T follicular helper cell (primary cell): ENCODE measurements around the gene CCDC78.
A peak's percentile ranks its signal among the peaks of the same experiment; 100 is the strongest.

ENCODE experiments used
- DNase-seq: peaks from one replicate; pipeline ENCODE4 v3.0.0-alpha.2; 2020; ENCODE audit warnings: low read depth
- total RNA-seq, 2 experiments: gene quantifications; one replicate each; lab custom pipeline; 2026; lab: John Stamatoyannopoulos, UW

Gene CCDC78
- total RNA-seq = 2.1 to 5.8 reads per million in 2 experiments

GRCh38 chr16:726438-727290 is at the start of gene CCDC78, which contains the start of gene HAGHL:
Gene CCDC78 (minus strand): TSS chr16:726443. CDS start chr16:726367, 76 bp downstream.
Gene HAGHL (plus strand): TSS chr16:727106. CDS start chr16:727510, 404 bp downstream.
- peak; percentile 47 for DNase-seq

- no peak for DNase-seq
These were observed 49.1 kb upstream of the CCDC78 start for GRCh38 chr16:775236-775796.

- DNase-seq = no peak
These were observed 48.1 kb upstream of the CCDC78 start for GRCh38 chr16:774086-775001.

GRCh38 chr16:772959-773358 is 46.7 kb upstream of the CCDC78 start:
- DNase-seq = no peak

GRCh38 chr16:770411-770810 is 44.2 kb upstream of the CCDC78 start:
- DNase-seq = no peak

GRCh38 chr16:769934-770333 is 43.7 kb upstream of the CCDC78 start:
- DNase-seq = no peak

GRCh38 chr16:769184-769784 is 43.0 kb upstream of the CCDC78 start:
- DNase-seq = no peak

GRCh38 chr16:768428-768827 is 42.2 kb upstream of the CCDC78 start:
- DNase-seq = no peak

- DNase-seq = no peak
These were observed 41.5 kb upstream of the CCDC78 start for GRCh38 chr16:767743-768235.

GRCh38 chr16:766820-767640 is 40.8 kb upstream of the CCDC78 start:
- no peak for DNase-seq

GRCh38 chr16:766008-766819 is 40.0 kb upstream of the CCDC78 start:
- no peak for DNase-seq

- no peak for DNase-seq
These were observed 39.2 kb upstream of the CCDC78 start for GRCh38 chr16:765488-765865.

GRCh38 chr16:764848-765487 is 38.7 kb upstream of the CCDC78 start:
- DNase-seq = no peak

- DNase-seq = no peak
These were observed 38.0 kb upstream of the CCDC78 start for GRCh38 chr16:764184-764750.

GRCh38 chr16:763369-764183 is 37.3 kb upstream of the CCDC78 start:
- no peak for DNase-seq

- no peak for DNase-seq
These were observed 36.5 kb upstream of the CCDC78 start for GRCh38 chr16:762595-763268.
